ENCODE results near the gene ACKR2. TPM values are rescaled to one million over a fixed set of nuclear protein-coding genes. Genes with fewer than 3 reads are reported as not detected.

The ACKR2 gene
- total RNA-seq, 1 donor from 2014 or later = 1.2 TPM

- Mint-ChIP-seq H3K9me3 (peaks cover 3% of the 10 kb centered on the region), H3K4me1 (no peaks in the 10 kb centered on the region), H3K27me3 (ENCODE audit: low read depth) (peaks cover 35% of the 10 kb centered on the region), H3K36me3 (no peaks in the 10 kb centered on the region), H3K4me3 (no peak overlapping the region), H3K27ac (no peak overlapping the region)
- DNase-seq (ENCODE audit: low spot score in 2 of 2, unreplicated experiment in 2 of 2) = no peak
- no peak for TF ChIP-seq CTCF (IDR thresholded peaks at IDR 0.05; ENCODE audit: unreplicated experiment)
Measured at GRCh38 chr3:42904076-42904475, 94.8 kb downstream of the ACKR2 start.

- Mint-ChIP-seq H3K4me1 (no peaks in the 10 kb centered on the region), H3K9me3 (peaks cover 8% of the 10 kb centered on the region), H3K27me3 (ENCODE audit: low read depth) (peaks cover 35% of the 10 kb centered on the region), H3K27ac (no peak overlapping the region), H3K36me3 (no peaks in the 10 kb centered on the region), H3K4me3 (no peak overlapping the region)
- DNase-seq (ENCODE audit: low spot score in 2 of 2, unreplicated experiment in 2 of 2) = no peak
- no peak for TF ChIP-seq CTCF (IDR thresholded peaks at IDR 0.05; ENCODE audit: unreplicated experiment)
Measured at GRCh38 chr3:42905740-42906069, 96.5 kb downstream of the ACKR2 start.

- Mint-ChIP-seq H3K36me3 (no peaks in the 10 kb centered on the region), H3K27ac (no peak within 1 kb of the TSS), H3K27me3 (ENCODE audit: low read depth) (peaks cover 35% of the 10 kb centered on the region), H3K9me3 (peaks cover 11% of the 10 kb centered on the region), H3K4me3 (no peak within 1 kb of the TSS), H3K4me1 (no peaks in the 10 kb centered on the region)
- DNase-seq (ENCODE audit: low spot score in 2 of 2, unreplicated experiment in 2 of 2) = no peak
- no peak for TF ChIP-seq CTCF (IDR thresholded peaks at IDR 0.05; ENCODE audit: unreplicated experiment)
Measured at GRCh38 chr3:42906070-42906847, 97.0 kb downstream of the ACKR2 start, which contains the start of gene ZNF662. Gene ZNF662, plus strand, starts transcription at chr3:42906142. Its CDS starts 1,973 bp downstream, at chr3:42908115.

GRCh38 chr3:42906848-42907183 lies 97.6 kb downstream of the ACKR2 start:
- H3K9me3 Mint-ChIP-seq = peaks cover 16% of the 10 kb centered on the region
- TF ChIP-seq CTCF (IDR thresholded peaks at IDR 0.05; ENCODE audit: unreplicated experiment) = no peak
- no peaks in the 10 kb centered on the region for H3K4me1 Mint-ChIP-seq
- H3K36me3 Mint-ChIP-seq = no peaks in the 10 kb centered on the region
- no peak overlapping the region for H3K27ac Mint-ChIP-seq
- H3K27me3 Mint-ChIP-seq (ENCODE audit: low read depth) = peaks cover 35% of the 10 kb centered on the region
- no peak overlapping the region for H3K4me3 Mint-ChIP-seq
- no peak for DNase-seq (ENCODE audit: low spot score in 2 of 2, unreplicated experiment in 2 of 2)

- Mint-ChIP-seq H3K27me3 (ENCODE audit: low read depth) (peaks cover 23% of the 10 kb centered on the region), H3K4me1 (no peaks in the 10 kb centered on the region), H3K9me3 (peaks cover 21% of the 10 kb centered on the region), H3K4me3 (no peak overlapping the region), H3K36me3 (peaks cover 3% of the 10 kb centered on the region), H3K27ac (no peak overlapping the region)
- DNase-seq (ENCODE audit: low spot score in 2 of 2, unreplicated experiment in 2 of 2) = no peak
- TF ChIP-seq CTCF (IDR thresholded peaks at IDR 0.05; ENCODE audit: unreplicated experiment) = no peak
Measured at GRCh38 chr3:42908675-42909074, 99.4 kb downstream of the ACKR2 start.

Data from mesothelial cell of epicardium (in vitro differentiated cells).